H1 (cell line): ENCODE results near the gene MUC2. TPM values are rescaled to one million over a fixed set of nuclear protein-coding genes. Genes with fewer than 3 reads are reported as not detected.

ENCODE experiments used
- CTCF ChIA-PET: fragments of 300-600 bp; sonication (Branson Sonifier 250); formaldehyde crosslinking; loops from one replicate; lab custom pipeline; 2021; ENCODE audit not compliant: partially characterized antibody; lab: Charles Lee
- POLR2A ChIA-PET: fragments of 300-600 bp; sonication (Branson Sonifier 250); formaldehyde crosslinking; loops from one replicate; lab custom pipeline; 2021; ENCODE audit warnings: inconsistent platforms; ENCODE audit not compliant: partially characterized antibody; lab: Charles Lee
- DNase-seq, 2 experiments: peaks; one replicate each; pipeline versions ENCODE4 v3.0.0 to v3.0.0-alpha.2; 2010 to 2022; ENCODE audit warnings: low spot score in 2 of 2, low read depth in 1 of 2, mixed read lengths in 1 of 2
- FAIRE-seq: peaks from 2 replicates; lab custom pipeline; 2011; peaks lifted over from hg19 to GRCh38; lab: Jason Lieb, UNC
- H2AFZ ChIP-seq: 2 replicates; pipeline ENCODE4 v1.8.1; 2012; ENCODE audit warnings: low read length, inconsistent platforms
- H2AK5ac ChIP-seq: 2 replicates; pipeline ENCODE4 v1.6.1; 2013; ENCODE audit warnings: low read depth, low read length
- H2BK120ac ChIP-seq: replicated peaks from 2 replicates; pipeline ENCODE3; 2013; ENCODE audit warnings: low read depth, low read length, inconsistent platforms
- H2BK12ac ChIP-seq: 2 replicates; pipeline ENCODE4 v1.6.1; 2013; ENCODE audit warnings: low read depth, low read length
- H2BK15ac ChIP-seq: 2 replicates; pipeline ENCODE4 v1.6.1; 2013; ENCODE audit warnings: low read length
- H2BK20ac ChIP-seq: 2 replicates; pipeline ENCODE4 v1.6.1; 2013; ENCODE audit warnings: low read length
- H2BK5ac ChIP-seq: 2 replicates; pipeline ENCODE4 v1.6.1; 2013; ENCODE audit warnings: low read depth, low read length
- H3K14ac ChIP-seq: 2 replicates; pipeline ENCODE4 v1.6.1; 2013; ENCODE audit warnings: inconsistent platforms; ENCODE audit not compliant: insufficient read length
- H3K18ac ChIP-seq: 2 replicates; pipeline ENCODE4 v1.6.1; 2013; ENCODE audit warnings: low read length; ENCODE audit errors: extremely low read depth
- H3K23ac ChIP-seq: 2 replicates; pipeline ENCODE4 v1.6.1; 2013; ENCODE audit warnings: inconsistent platforms; ENCODE audit not compliant: insufficient read length
- H3K23me2 ChIP-seq: 2 replicates; pipeline ENCODE4 v1.6.1; 2013; ENCODE audit warnings: low read depth, low read length
- H3K27ac ChIP-seq: 2 replicates; pipeline ENCODE4 v1.6.1; 2011; ENCODE audit warnings: low read depth, low read length, inconsistent platforms
- H3K27me3 ChIP-seq, 4 experiments: replicated peaks in 1 of 4; 1 replicate in 1 of 4; 2 replicates in 3 of 4; pipeline versions ENCODE4 v1.6.1 to v1.8.1; 2011 to 2013; ENCODE audit warnings: low read length in 3 of 4, mild to moderate bottlenecking in 3 of 4, inconsistent platforms in 2 of 4, mixed read lengths in 2 of 4, moderate library complexity in 1 of 4; ENCODE audit not compliant: control insufficient read depth in 3 of 4, insufficient read depth in 3 of 4; ENCODE audit errors: extremely low read depth in 1 of 4
- H3K36me3 ChIP-seq, 4 experiments: 2 replicates each; pipeline versions ENCODE4 v1.6.1 to v1.8.1; 2011 to 2013; ENCODE audit warnings: mild to moderate bottlenecking in 4 of 4, low read length in 3 of 4, moderate library complexity in 2 of 4, control low read depth in 1 of 4, inconsistent platforms in 1 of 4; ENCODE audit not compliant: insufficient read depth in 4 of 4, control insufficient read depth in 2 of 4
- H3K4ac ChIP-seq: replicated peaks from 2 replicates; pipeline ENCODE3; 2013; ENCODE audit warnings: low read length, low read depth, mixed read lengths, inconsistent platforms; ENCODE audit not compliant: insufficient read length
- H3K4me1 ChIP-seq, 4 experiments: replicated peaks in 1 of 4; 1 replicate in 1 of 4; 2 replicates in 3 of 4; pipeline versions ENCODE4 v1.6.1 to v1.8.1; 2011 to 2013; ENCODE audit warnings: low read length in 3 of 4, inconsistent platforms in 2 of 4, mixed read lengths in 1 of 4; ENCODE audit not compliant: insufficient read depth in 4 of 4, control insufficient read depth in 3 of 4
- H3K4me2 ChIP-seq, 2 experiments: 2 replicates each; pipeline versions ENCODE4 v1.6.1 to v1.8.1; 2011 to 2013; ENCODE audit warnings: low read depth in 2 of 2, low read length in 2 of 2, control low read depth in 1 of 2, inconsistent platforms in 1 of 2, mild to moderate bottlenecking in 1 of 2; ENCODE audit not compliant: insufficient read depth in 1 of 2
- H3K4me3 ChIP-seq, 4 experiments: fragments of 200-600, 300-600 bp in 1 of 4; sonication (generic), shearing (Covaris generic), sonication (Bioruptor Twin) in 1 of 4; 2 replicates each; pipeline versions ENCODE4 v1.5.1 to v1.8.1; 2011 to 2016; ENCODE audit warnings: low read length in 4 of 4, low read depth in 3 of 4, control low read depth in 2 of 4, inconsistent platforms in 2 of 4, mild to moderate bottlenecking in 2 of 4, mixed read lengths in 1 of 4, moderate library complexity in 1 of 4; ENCODE audit not compliant: insufficient read depth in 2 of 4; ENCODE audit errors: extremely low read depth in 1 of 4
- H3K56ac ChIP-seq: replicated peaks from 2 replicates; pipeline ENCODE3; 2013; ENCODE audit warnings: low read depth, mild to moderate bottlenecking, mixed read lengths, low read length, inconsistent platforms; ENCODE audit not compliant: insufficient read length
- H3K79me1 ChIP-seq: 2 replicates; pipeline ENCODE4 v1.6.1; 2013; ENCODE audit warnings: low read depth, low read length, control low read depth
- H3K79me2 ChIP-seq, 2 experiments: 2 replicates each; pipeline versions ENCODE4 v1.6.1 to v1.8.1; 2012 to 2013; ENCODE audit warnings: low read length in 2 of 2, mild to moderate bottlenecking in 2 of 2, inconsistent platforms in 1 of 2; ENCODE audit not compliant: insufficient read depth in 2 of 2, control insufficient read depth in 1 of 2
- H3K9ac ChIP-seq, 4 experiments: replicated peaks in 1 of 4; 1 replicate in 1 of 4; 2 replicates in 3 of 4; pipeline versions ENCODE4 v1.6.1 to v1.8.1; 2011 to 2013; ENCODE audit warnings: low read depth in 3 of 4, low read length in 3 of 4, control low read depth in 2 of 4, mild to moderate bottlenecking in 2 of 4, moderate library complexity in 2 of 4, inconsistent platforms in 1 of 4; ENCODE audit errors: extremely low read depth in 1 of 4
- H3K9me3 ChIP-seq, 2 experiments: 2 replicates each; pipeline versions ENCODE4 v1.6.1 to v1.8.1; 2012 to 2013; ENCODE audit warnings: mild to moderate bottlenecking in 2 of 2, moderate library complexity in 2 of 2, control low read depth in 1 of 2, inconsistent platforms in 1 of 2, low read depth in 1 of 2, low read length in 1 of 2, mixed read lengths in 1 of 2; ENCODE audit not compliant: insufficient read depth in 2 of 2
- H4K20me1 ChIP-seq, 2 experiments: replicated peaks in 1 of 2; 2 replicates each; pipeline versions ENCODE3 to v1.8.1; 2011 to 2013; ENCODE audit warnings: inconsistent platforms in 2 of 2, low read length in 2 of 2, mild to moderate bottlenecking in 1 of 2; ENCODE audit not compliant: insufficient read depth in 2 of 2, control insufficient read depth in 1 of 2
- H4K5ac ChIP-seq: 2 replicates; pipeline ENCODE4 v1.6.1; 2013; ENCODE audit warnings: low read length, low read depth, mixed read lengths, inconsistent platforms; ENCODE audit not compliant: insufficient read length
- H4K8ac ChIP-seq: 2 replicates; pipeline ENCODE4 v1.8.0; 2013; ENCODE audit warnings: mild to moderate bottlenecking, moderate library complexity, low read length, inconsistent platforms; ENCODE audit not compliant: insufficient read depth; ENCODE audit errors: extremely low read depth
- H4K91ac ChIP-seq: replicated peaks from 2 replicates; pipeline ENCODE3; 2013; ENCODE audit warnings: low read length, mixed read lengths, inconsistent platforms; ENCODE audit not compliant: insufficient read length
- ASH2L ChIP-seq: fragments of 200-600, 300-600 bp; sonication (generic); IDR thresholded peaks from one replicate; pipeline ENCODE4 v1.7.1; 2017; ENCODE audit warnings: low read length
- ATF2 ChIP-seq: IDR thresholded peaks from 2 replicates; pipeline ENCODE4 v1.6.1; 2012; ENCODE audit warnings: low read length, inconsistent platforms
- CBX5 ChIP-seq: fragments of 300-800, 300-1000 bp; sonication (generic); IDR thresholded peaks from 2 replicates; pipeline ENCODE4 v1.7.1; 2016; ENCODE audit warnings: antibody characterized with exemption, low read length, low read depth
- EP300 ChIP-seq, 2 experiments: IDR thresholded peaks; 1 replicate in 1 of 2; 2 replicates in 1 of 2; pipeline ENCODE4 v1.6.1; 2011 to 2012; ENCODE audit warnings: low read depth in 2 of 2, low read length in 2 of 2, mild to moderate bottlenecking in 2 of 2, borderline replicate concordance in 1 of 2, inconsistent platforms in 1 of 2, moderate library complexity in 1 of 2
- JUN ChIP-seq: IDR thresholded peaks from 2 replicates; pipeline ENCODE4 v1.6.1; 2011; ENCODE audit warnings: low read depth, mild to moderate bottlenecking, improper control_type of control experiment, low read length
- POU5F1 ChIP-seq: IDR thresholded peaks from 2 replicates; pipeline ENCODE4 v1.6.1; 2011; ENCODE audit warnings: low read depth, mild to moderate bottlenecking, low read length, moderate library complexity
- SRF ChIP-seq: IDR thresholded peaks from 2 replicates; pipeline ENCODE4 v1.6.1; 2011; ENCODE audit warnings: mild to moderate bottlenecking, low read depth, low read length, moderate library complexity
- TAF1 ChIP-seq: IDR thresholded peaks from 2 replicates; pipeline ENCODE4 v1.6.1; 2011; ENCODE audit warnings: mild to moderate bottlenecking, low read depth, low read length
- WGBS, 2 experiments: shearing (Covaris generic) in 1 of 2; methylation state at CpG; one replicate each; pipeline versions ENCODE4 v1.1.6 to v1.1.7; 2013 to 2015; ENCODE audit warnings: low lambda C conversion rate in 2 of 2, mixed read lengths in 2 of 2, inconsistent platforms in 1 of 2, low coverage in 1 of 2, missing lambda C conversion rate in 1 of 2; ENCODE audit not compliant: insufficient replicate concordance in 2 of 2, insufficient coverage in 1 of 2, insufficient read length in 1 of 2; ENCODE audit errors: extremely low coverage in 1 of 2, missing lambda C conversion rate in 1 of 2; 5-methylcytosine and 5-hydroxymethylcytosine counted together
- polyA plus RNA-seq, 7 experiments: library from polyadenylated mRNA; depleted of rRNA in 3 of 7; stranded (reverse) in 5 of 7; unstranded in 2 of 7; fragments of >200 nt in 5 of 7; fragments of 200-250 nt in 2 of 7; gene quantifications; 1 replicate in 5 of 7; 2 replicates in 1 of 7; 4 replicates in 1 of 7; pipeline versions ENCODE4 v1.2.1 to v1.2.3, GENCODE V29; 2011 to 2013; ENCODE audit warnings: missing spikeins in 2 of 7, mixed read lengths in 2 of 7
- total RNA-seq: library from RNA; stranded (reverse); fragmentation: NEBNext Ultra II Directional; extraction: Animal tissue kit (Norgen Biotek cat#: 25700); gene quantifications from 2 replicates; pipeline ENCODE4 v1.2.1, GENCODE V29; 2021
- TF ChIP-seq, protein P1 (sequence below): IDR thresholded peaks from 2 replicates; pipeline ENCODE4 v1.6.1; 2011; ENCODE audit warnings: low read length, improper control_type of control experiment
- TF ChIP-seq, protein P2 (sequence below): IDR thresholded peaks from 2 replicates; pipeline ENCODE4 v1.6.1; 2012; ENCODE audit warnings: inconsistent platforms

The MUC2 gene
- total and polyA plus RNA-seq, 2 of the 8 experiments (the other 6 are each of a cell fraction or from before 2014, with no cell fraction given), result not detected

DNA sequence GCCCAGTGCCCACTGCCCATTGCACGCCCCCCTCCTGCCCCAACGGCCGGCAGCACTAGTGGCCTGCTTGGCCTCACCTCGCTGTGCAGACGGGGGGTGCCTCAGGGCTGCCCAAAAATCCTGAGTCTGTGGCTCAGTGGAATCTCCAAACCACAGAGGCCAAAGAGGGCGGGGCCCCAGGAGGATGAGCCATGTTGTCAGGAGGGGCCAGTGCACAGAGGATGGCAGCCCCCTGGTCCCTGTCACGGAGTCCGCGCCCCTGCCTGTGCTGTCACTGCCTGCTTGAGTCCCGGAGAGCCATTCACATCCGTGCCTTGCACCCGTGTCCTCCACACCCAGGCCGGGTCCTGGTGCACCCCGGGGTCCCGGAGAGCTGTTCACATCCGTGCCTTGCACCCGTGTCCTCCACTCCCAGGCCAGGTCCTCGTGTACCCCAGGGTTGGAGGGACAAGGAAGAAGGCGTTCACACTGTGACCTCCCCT, 46.7 kb downstream of the MUC2 start:
- no peaks in the 10 kb centered on the region for H3K27me3 ChIP-seq
- WGBS, 2 experiments, result 84% methylated on average over 16 of the region's 19 CpGs; no CpG with 5 or more reads in 1 of the 2 experiments
- ChIA-PET CTCF (no interaction called here), POLR2A (no interaction called here)
- no peaks in the 10 kb centered on the region for H3K79me1 ChIP-seq
- H4K8ac ChIP-seq, result no peak overlapping the region
- DNase-seq (no peak), FAIRE-seq (no peak)
- H3K4ac ChIP-seq, result no peak overlapping the region
- H3K56ac ChIP-seq, result no peak overlapping the region
- H2BK5ac ChIP-seq, result no peak overlapping the region
- H3K9ac ChIP-seq, result no peak overlapping the region
- no peak overlapping the region for H4K91ac ChIP-seq
- H2BK12ac ChIP-seq, result no peak overlapping the region
- no peak overlapping the region for H3K27ac ChIP-seq
- no peak overlapping the region for H3K4me3 ChIP-seq
- H3K23ac ChIP-seq, result no peak overlapping the region
- no peaks in the 10 kb centered on the region for H3K79me2 ChIP-seq
- H3K23me2 ChIP-seq, result peaks cover 10% of the 10 kb centered on the region; the same call in 1 of the 2 replicates
- H4K5ac ChIP-seq, result no peak overlapping the region
- no peak overlapping the region for H3K18ac ChIP-seq
- no peaks in the 10 kb centered on the region for H4K20me1 ChIP-seq
- no peak overlapping the region for H2AFZ ChIP-seq
- no peaks in the 10 kb centered on the region for H3K36me3 ChIP-seq
- H3K9me3 ChIP-seq, result peaks cover 9 to 55% of the 10 kb centered on the region in 2 experiments
- no peak overlapping the region for H3K4me2 ChIP-seq
- no peak overlapping the region for H2BK20ac ChIP-seq
- no peak overlapping the region for H3K14ac ChIP-seq
- H3K4me1 ChIP-seq, result no peaks in the 10 kb centered on the region
- H2BK120ac ChIP-seq, result no peak overlapping the region
- H2AK5ac ChIP-seq, result no peak overlapping the region
- no peak overlapping the region for H2BK15ac ChIP-seq
- TF ChIP-seq, protein P1, sequence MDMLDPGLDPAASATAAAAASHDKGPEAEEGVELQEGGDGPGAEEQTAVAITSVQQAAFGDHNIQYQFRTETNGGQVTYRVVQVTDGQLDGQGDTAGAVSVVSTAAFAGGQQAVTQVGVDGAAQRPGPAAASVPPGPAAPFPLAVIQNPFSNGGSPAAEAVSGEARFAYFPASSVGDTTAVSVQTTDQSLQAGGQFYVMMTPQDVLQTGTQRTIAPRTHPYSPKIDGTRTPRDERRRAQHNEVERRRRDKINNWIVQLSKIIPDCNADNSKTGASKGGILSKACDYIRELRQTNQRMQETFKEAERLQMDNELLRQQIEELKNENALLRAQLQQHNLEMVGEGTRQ, result no peak
- TF ChIP-seq EP300 (IDR thresholded peaks at IDR 0.05; ENCODE audit: borderline replicate concordance in 1 of 2, low read depth in 2 of 2, low read length in 2 of 2), result no peak
- TF ChIP-seq, protein P2, sequence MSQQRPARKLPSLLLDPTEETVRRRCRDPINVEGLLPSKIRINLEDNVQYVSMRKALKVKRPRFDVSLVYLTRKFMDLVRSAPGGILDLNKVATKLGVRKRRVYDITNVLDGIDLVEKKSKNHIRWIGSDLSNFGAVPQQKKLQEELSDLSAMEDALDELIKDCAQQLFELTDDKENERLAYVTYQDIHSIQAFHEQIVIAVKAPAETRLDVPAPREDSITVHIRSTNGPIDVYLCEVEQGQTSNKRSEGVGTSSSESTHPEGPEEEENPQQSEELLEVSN, result no peak
- TF ChIP-seq JUN, result no peak
- no peak for TF ChIP-seq SRF
- no peak for TF ChIP-seq POU5F1
- no peak for TF ChIP-seq CBX5
- TF ChIP-seq TAF1, result no peak
- TF ChIP-seq ATF2, result no peak
- TF ChIP-seq ASH2L, result no peak
